ENCODE measurements around the gene PBLD. TPM values are rescaled to one million over a fixed set of nuclear protein-coding genes. Genes with fewer than 3 reads are reported as not detected.
"Not testable (repeated sequence)": the region's sequence is repeated elsewhere in the genome, so short reads cannot be mapped to it uniquely, and the experiment has no call there.

The PBLD gene
- total RNA-seq, 1 experiment from 2014 or later: 5.6 TPM

GRCh38 chr10:68290736-68291135, 42.0 kb downstream of the PBLD start:
- Mint-ChIP-seq H3K9me3 (ENCODE audit: unreplicated experiment) (no peaks in the 10 kb centered on the region), H3K27me3 (ENCODE audit: insufficient read depth, unreplicated experiment) (no peaks in the 10 kb centered on the region), H3K4me1 (ENCODE audit: insufficient read depth, unreplicated experiment) (no peaks in the 10 kb centered on the region), H3K4me3 (ENCODE audit: unreplicated experiment) (no peak overlapping the region), H3K36me3 (ENCODE audit: insufficient read depth, unreplicated experiment) (no peaks in the 10 kb centered on the region), H3K27ac (ENCODE audit: low read depth, unreplicated experiment) (no peak overlapping the region)
- no peak for DNase-seq (ENCODE audit: unreplicated experiment)
- CTCF ChIA-PET: interaction anchor here (0.6 to 4.0 kb wide), 2 partner anchors 11 to 86 kb away, joined by 3 to 17 read pairs; no protein-coding TSS in a partner anchor
- intact Hi-C loops (cut with micrococcal nuclease): no loop called here
- POLR2A ChIA-PET: no interaction called here
- no peak for TF ChIP-seq CTCF (IDR thresholded peaks at IDR 0.05; ENCODE audit: unreplicated experiment)
- BruUV-seq (replicated peaks): no TSS peak

GRCh38 chr10:68288717-68289116, 44.0 kb downstream of the PBLD start:
- no peak for TF ChIP-seq CTCF (IDR thresholded peaks at IDR 0.05; ENCODE audit: unreplicated experiment)
- Mint-ChIP-seq H3K27me3 (ENCODE audit: insufficient read depth, unreplicated experiment) (no peaks in the 10 kb centered on the region), H3K9me3 (ENCODE audit: unreplicated experiment) (no peaks in the 10 kb centered on the region), H3K4me3 (ENCODE audit: unreplicated experiment) (no peak overlapping the region), H3K4me1 (ENCODE audit: insufficient read depth, unreplicated experiment) (no peaks in the 10 kb centered on the region), H3K36me3 (ENCODE audit: insufficient read depth, unreplicated experiment) (no peaks in the 10 kb centered on the region), H3K27ac (ENCODE audit: low read depth, unreplicated experiment) (no peak overlapping the region)
- intact Hi-C loops (cut with micrococcal nuclease): no loop called here
- BruUV-seq (replicated peaks): no TSS peak
- ChIA-PET POLR2A (interaction anchor here (0.6 to 1.1 kb wide), 2 partner anchors 62 to 76 kb away, joined by 3 to 4 read pairs; no protein-coding TSS in a partner anchor), CTCF (interaction anchor here (0.9 to 4.0 kb wide), 2 partner anchors 13 to 76 kb away, joined by 3 to 17 read pairs; no protein-coding TSS in a partner anchor)
- DNase-seq (ENCODE audit: unreplicated experiment): no peak

- Mint-ChIP-seq H3K27ac (ENCODE audit: low read depth, unreplicated experiment) (no peak overlapping the region), H3K4me3 (ENCODE audit: unreplicated experiment) (no peak overlapping the region), H3K27me3 (ENCODE audit: insufficient read depth, unreplicated experiment) (no peaks in the 10 kb centered on the region), H3K4me1 (ENCODE audit: insufficient read depth, unreplicated experiment) (no peaks in the 10 kb centered on the region), H3K9me3 (ENCODE audit: unreplicated experiment) (no peaks in the 10 kb centered on the region), H3K36me3 (ENCODE audit: insufficient read depth, unreplicated experiment) (no peaks in the 10 kb centered on the region)
- TF ChIP-seq CTCF (IDR thresholded peaks at IDR 0.05; ENCODE audit: unreplicated experiment): no peak
- CTCF ChIA-PET: interaction anchor here (1.0 to 1.3 kb wide), 3 partner anchors 10 to 71 kb away, joined by 3 to 7 read pairs (median 4); no protein-coding TSS in a partner anchor
- POLR2A ChIA-PET: interaction anchor here (0.6 kb wide), 1 partner anchor 421 kb away, joined by 3 read pairs; no protein-coding TSS in a partner anchor
- no TSS peak for BruUV-seq (replicated peaks)
- intact Hi-C loops (cut with micrococcal nuclease): no loop called here
- no peak for DNase-seq (ENCODE audit: unreplicated experiment)
These were observed 48.4 kb downstream of the PBLD start for GRCh38 chr10:68284062-68285001.

- CTCF ChIA-PET: interaction anchor here (0.7 to 1.5 kb wide), 3 partner anchors 21 to 129 kb away, joined by 3 to 5 read pairs (median 3); no protein-coding TSS in a partner anchor
- Mint-ChIP-seq H3K27me3 (ENCODE audit: insufficient read depth, unreplicated experiment) (no peaks in the 10 kb centered on the region), H3K27ac (ENCODE audit: low read depth, unreplicated experiment) (no peak overlapping the region), H3K36me3 (ENCODE audit: insufficient read depth, unreplicated experiment) (no peaks in the 10 kb centered on the region), H3K4me1 (ENCODE audit: insufficient read depth, unreplicated experiment) (no peaks in the 10 kb centered on the region), H3K9me3 (ENCODE audit: unreplicated experiment) (no peaks in the 10 kb centered on the region), H3K4me3 (ENCODE audit: unreplicated experiment) (no peak overlapping the region)
- intact Hi-C loops (cut with micrococcal nuclease): no loop called here
- TF ChIP-seq CTCF (IDR thresholded peaks at IDR 0.05; ENCODE audit: unreplicated experiment): no peak
- no peak for DNase-seq (ENCODE audit: unreplicated experiment)
- POLR2A ChIA-PET: interaction anchor here (1.1 kb wide), 1 partner anchor 10 kb away, joined by 3 read pairs; no protein-coding TSS in a partner anchor
- BruUV-seq (replicated peaks): no TSS peak
These were observed 52.0 kb downstream of the PBLD start for GRCh38 chr10:68280758-68281157.

- intact Hi-C loops (cut with micrococcal nuclease); DNase-seq (ENCODE audit: unreplicated experiment); POLR2A ChIA-PET; CTCF ChIA-PET; H3K4me1 Mint-ChIP-seq (ENCODE audit: insufficient read depth, unreplicated experiment); BruUV-seq (replicated peaks); H3K27me3 Mint-ChIP-seq (ENCODE audit: insufficient read depth, unreplicated experiment); H3K9me3 Mint-ChIP-seq (ENCODE audit: unreplicated experiment); H3K4me3 Mint-ChIP-seq (ENCODE audit: unreplicated experiment); H3K27ac Mint-ChIP-seq (ENCODE audit: low read depth, unreplicated experiment); H3K36me3 Mint-ChIP-seq (ENCODE audit: insufficient read depth, unreplicated experiment): not testable (repeated sequence)
These were observed 53.6 kb downstream of the PBLD start for GRCh38 chr10:68278906-68279753.

All from MCF 10A (cell line).